Measurements from ENCODE around the gene TXNRD2.

TXNRD2 gene

DNA sequence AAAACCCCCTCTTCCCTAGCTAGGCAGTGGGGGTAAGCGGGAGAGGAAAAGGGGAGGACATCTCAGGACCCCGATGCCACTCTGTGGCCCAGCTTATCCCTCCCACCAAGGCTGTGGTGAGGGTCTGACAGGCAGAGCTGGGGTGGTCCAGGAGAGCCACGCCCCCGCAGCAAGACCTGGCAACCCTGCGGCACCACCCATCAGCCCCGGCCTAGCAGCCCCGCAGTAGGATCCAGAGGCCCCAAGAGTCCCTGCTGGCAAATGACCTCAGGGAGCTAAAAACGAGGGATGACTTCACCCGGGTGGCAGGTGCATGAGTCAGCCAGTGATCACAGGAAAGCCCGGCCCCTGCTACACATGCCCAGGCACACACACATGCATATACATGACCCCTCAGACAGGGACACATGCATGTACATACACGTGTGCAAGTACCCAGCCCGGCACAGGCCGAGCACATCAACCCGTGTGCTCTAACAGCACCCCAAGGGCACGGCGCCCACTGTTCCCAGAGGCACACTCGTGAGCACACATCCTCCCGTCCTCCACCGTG is 42.7 kb upstream of the TXNRD2 start:
- no peak for DNase-seq (ENCODE audit: low spot score)
- H3K27ac Mint-ChIP-seq: no peak overlapping the region
- no peak overlapping the region for H3K4me3 Mint-ChIP-seq
- H3K9me3 Mint-ChIP-seq: no peaks in the 10 kb centered on the region
- no peaks in the 10 kb centered on the region for H3K4me1 Mint-ChIP-seq (ENCODE audit: low read depth)
- no peaks in the 10 kb centered on the region for H3K36me3 Mint-ChIP-seq (ENCODE audit: low read depth)
- peaks cover 5% of the 10 kb centered on the region for H3K27me3 Mint-ChIP-seq (ENCODE audit: low read depth)

DNA sequence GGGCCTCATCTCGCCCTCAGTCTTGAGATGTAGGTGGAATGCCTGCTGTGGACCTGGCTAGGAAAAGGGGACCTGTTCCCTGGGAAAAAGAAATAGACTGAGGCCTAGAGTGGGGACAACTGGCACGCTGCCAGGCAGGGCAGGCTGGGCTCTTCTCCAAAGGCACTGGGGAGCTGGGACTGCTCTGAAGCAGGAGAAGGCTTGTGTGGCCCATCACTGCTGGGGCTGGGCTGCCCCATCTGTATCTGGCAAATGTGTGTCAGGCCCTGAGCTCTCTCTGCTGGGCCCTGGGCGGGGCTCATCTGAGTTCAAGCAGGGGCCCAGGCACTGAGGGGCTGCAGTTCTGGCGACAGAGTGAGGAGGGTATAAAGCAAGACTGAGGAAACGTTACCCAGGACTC is 42.1 kb upstream of the TXNRD2 start:
- H3K9me3 Mint-ChIP-seq: no peaks in the 10 kb centered on the region
- DNase-seq (ENCODE audit: low spot score): no peak
- H3K27me3 Mint-ChIP-seq (ENCODE audit: low read depth): peaks cover 5% of the 10 kb centered on the region
- H3K4me3 Mint-ChIP-seq: no peak overlapping the region
- no peaks in the 10 kb centered on the region for H3K36me3 Mint-ChIP-seq (ENCODE audit: low read depth)
- no peak overlapping the region for H3K27ac Mint-ChIP-seq
- no peaks in the 10 kb centered on the region for H3K4me1 Mint-ChIP-seq (ENCODE audit: low read depth)

DNA sequence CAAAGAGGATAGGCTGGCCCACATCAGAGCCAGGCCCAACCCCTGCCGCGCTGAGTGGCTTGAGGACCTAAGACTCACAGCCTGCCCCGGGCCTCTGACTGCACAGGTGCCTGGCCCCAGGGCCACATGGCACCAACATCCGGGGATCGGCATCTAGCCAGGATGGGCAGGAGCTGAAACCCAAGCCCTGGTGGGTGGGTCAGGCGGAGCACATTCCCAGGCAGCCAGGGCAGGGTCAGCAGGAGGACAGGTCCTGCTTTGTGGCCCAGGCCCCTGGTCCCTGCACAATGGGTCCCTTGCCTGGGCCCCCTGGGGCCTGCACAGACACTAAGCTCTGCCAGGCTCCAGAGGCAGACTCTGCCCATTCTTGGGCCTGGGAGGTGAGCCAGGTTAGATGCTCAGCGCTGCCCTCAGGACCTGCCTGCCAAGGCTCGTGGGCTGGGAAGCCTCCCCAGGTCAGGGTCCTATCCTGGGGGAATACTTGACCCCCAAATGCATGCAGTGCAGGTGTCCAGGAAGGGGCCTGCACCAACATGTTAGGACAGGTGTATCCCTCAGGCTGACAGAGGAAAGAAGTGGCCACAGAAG is 41.5 kb upstream of the TXNRD2 start:
- no peaks in the 10 kb centered on the region for H3K9me3 Mint-ChIP-seq
- H3K27ac Mint-ChIP-seq: no peak overlapping the region
- no peak for DNase-seq (ENCODE audit: low spot score)
- H3K36me3 Mint-ChIP-seq (ENCODE audit: low read depth): no peaks in the 10 kb centered on the region
- H3K4me1 Mint-ChIP-seq (ENCODE audit: low read depth): no peaks in the 10 kb centered on the region
- H3K4me3 Mint-ChIP-seq: no peak overlapping the region
- H3K27me3 Mint-ChIP-seq (ENCODE audit: low read depth): peaks cover 5% of the 10 kb centered on the region

DNA sequence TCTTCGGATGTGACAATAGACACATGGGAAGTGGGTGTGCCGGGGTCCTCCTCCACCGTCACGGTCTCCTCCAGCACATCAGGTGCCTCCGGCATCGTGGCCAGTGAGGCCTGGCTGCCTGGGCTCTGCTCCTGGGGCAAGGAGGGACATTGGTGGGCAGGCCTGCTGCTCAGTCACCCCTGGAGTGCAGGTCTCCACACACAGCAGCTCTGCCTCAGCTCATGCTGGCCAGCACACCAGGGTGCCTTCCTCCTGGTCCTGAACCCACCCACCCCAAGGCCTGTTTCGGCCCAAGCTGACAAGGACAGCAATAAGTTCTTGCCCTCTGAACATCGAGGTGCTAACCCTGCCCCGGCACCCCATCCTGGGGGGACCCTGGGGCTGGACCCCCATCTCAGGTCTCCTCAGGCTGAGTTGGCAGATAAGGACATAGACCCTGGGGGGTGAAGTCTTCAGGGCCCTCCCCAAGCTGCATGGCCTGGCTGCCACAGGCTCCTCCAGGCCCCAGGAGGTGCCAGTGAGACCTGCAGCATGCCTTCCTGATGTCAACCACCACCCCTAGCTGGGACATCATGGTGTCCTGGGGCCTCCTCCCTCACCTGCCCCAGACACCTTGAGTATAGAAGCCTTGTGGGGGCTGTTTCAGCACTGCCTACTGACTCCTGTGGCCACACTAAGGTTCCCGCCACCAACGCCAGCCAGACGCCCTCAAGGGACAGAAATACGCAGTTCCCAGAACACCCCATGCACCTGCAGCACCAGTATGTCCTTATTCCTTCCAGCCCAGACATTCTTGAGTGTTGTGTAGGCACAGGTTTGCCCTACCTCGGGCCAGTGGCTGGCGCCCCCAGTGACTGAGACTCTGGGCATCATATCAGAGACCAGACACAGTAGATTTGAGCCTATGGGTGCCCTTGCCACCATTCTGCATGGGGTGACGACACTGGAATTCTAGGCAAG is 40.6 kb upstream of the TXNRD2 start:
- H3K9me3 Mint-ChIP-seq: no peaks in the 10 kb centered on the region
- no peaks in the 10 kb centered on the region for H3K36me3 Mint-ChIP-seq (ENCODE audit: low read depth)
- no peak for DNase-seq (ENCODE audit: low spot score)
- H3K4me1 Mint-ChIP-seq (ENCODE audit: low read depth): no peaks in the 10 kb centered on the region
- peaks cover 3% of the 10 kb centered on the region for H3K27me3 Mint-ChIP-seq (ENCODE audit: low read depth)
- no peak overlapping the region for H3K27ac Mint-ChIP-seq
- no peak overlapping the region for H3K4me3 Mint-ChIP-seq

DNA sequence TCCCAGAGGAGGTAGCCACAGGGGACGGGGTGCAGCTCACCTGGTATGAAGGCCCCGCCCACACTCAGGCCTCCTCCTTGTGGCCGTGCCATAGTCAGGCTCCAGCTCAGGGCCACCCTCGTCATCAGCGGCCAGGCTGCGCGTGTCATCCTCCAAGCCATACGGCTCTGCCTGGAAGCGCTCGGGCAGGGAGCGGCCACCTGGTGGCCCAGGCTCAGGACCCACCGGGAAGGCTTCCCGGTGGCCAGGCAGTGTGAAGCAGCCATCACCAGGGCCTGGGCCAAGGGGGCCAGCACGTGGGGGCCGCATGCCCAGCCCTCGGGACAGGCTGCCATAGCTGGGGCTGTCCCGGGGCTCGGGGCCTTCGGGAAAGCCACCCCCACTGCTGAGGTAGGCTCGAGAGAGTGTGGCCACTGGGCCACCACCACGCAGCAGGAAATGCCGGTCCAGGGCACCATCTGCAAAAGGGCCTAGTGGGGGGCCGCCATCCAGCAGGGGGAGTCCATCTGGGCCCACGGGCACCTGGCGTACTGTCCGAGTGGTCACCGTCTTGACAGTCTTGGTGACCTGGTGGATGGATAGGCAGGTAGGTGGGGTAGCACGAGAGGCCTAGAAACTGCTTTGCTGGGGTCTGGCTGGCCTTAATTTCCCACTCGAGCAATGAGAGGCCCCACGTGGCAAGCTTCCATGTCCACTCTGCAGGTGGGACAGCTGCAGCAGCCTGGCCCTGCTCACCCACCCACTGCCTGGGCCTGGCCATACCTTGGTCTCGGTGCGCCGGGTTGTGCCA is 39.7 kb upstream of the TXNRD2 start:
- Mint-ChIP-seq H3K4me1 (ENCODE audit: low read depth) (no peaks in the 10 kb centered on the region), H3K36me3 (ENCODE audit: low read depth) (no peaks in the 10 kb centered on the region)

DNA sequence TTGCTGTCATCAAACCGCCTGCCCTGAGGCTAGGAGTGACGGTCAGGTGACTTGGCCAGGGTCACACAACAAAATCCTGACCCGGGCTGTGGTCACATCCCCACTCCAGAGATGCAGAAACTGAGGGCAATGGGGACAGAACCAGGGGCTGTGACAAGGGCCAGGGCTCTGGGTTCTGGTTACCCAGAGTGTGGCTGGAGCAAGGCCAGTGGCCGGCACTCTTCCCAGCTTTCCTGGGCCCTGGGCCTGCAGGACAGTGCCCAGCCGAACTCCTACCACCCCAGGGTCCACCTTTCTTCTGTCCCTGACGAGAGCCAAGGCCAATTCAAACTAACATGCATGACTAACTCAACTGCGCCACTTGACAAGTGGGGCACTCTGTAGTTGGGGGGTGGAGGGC is 39.1 kb upstream of the TXNRD2 start:
- Mint-ChIP-seq H3K27me3 (ENCODE audit: low read depth) (no peaks in the 10 kb centered on the region), H3K4me3 (no peak overlapping the region), H3K27ac (no peak overlapping the region), H3K4me1 (ENCODE audit: low read depth) (no peaks in the 10 kb centered on the region), H3K36me3 (ENCODE audit: low read depth) (no peaks in the 10 kb centered on the region), H3K9me3 (no peaks in the 10 kb centered on the region)
- no peak for DNase-seq (ENCODE audit: low spot score)

More for the DNA sequence above, 39.7 kb upstream of the TXNRD2 start:
- no peak overlapping the region for H3K4me3 Mint-ChIP-seq
- H3K27ac Mint-ChIP-seq: no peak overlapping the region
- H3K9me3 Mint-ChIP-seq: no peaks in the 10 kb centered on the region
- DNase-seq (ENCODE audit: low spot score): no peak
- H3K27me3 Mint-ChIP-seq (ENCODE audit: low read depth): peaks cover 2% of the 10 kb centered on the region

DNA sequence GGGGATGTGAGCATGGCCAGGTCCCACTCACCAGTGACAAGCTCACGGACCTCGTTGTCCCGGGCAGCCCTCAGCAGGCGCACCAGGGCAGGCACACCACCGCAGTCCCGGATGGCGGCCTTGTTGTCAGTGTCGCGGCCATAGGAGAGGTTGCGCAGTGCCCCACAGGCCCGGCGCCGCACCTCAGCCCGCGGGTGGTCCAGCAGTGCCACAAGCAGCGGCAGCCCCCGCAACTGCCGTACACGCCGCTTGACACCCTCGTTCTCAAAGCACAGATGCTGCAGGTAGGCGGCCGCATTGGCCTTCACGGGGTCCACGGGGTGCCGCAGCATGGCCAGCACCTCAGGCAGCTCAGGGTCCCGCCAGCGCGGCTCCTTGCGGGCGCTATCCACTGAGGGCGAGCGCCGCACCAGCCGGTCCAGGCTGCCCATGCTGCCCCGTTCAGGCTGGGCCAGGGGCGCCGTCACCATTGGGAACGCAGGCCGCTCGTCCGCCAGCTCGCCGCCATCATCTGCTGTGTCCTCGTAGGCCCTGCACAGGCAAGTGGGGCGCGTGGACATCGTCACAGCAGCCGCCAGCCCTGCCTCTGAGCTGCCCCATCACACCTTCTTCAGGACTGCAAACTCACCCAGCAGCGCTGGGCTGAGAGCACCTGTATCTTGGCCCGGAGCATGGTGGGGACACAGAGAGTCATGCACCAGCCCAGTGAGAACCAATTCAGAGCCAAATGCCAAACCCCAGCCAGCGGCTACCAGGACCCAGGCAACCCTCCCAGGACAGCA is 38.3 kb upstream of the TXNRD2 start:
- Mint-ChIP-seq H3K27ac (no peak overlapping the region), H3K4me3 (no peak overlapping the region), H3K9me3 (no peaks in the 10 kb centered on the region)

DNA sequence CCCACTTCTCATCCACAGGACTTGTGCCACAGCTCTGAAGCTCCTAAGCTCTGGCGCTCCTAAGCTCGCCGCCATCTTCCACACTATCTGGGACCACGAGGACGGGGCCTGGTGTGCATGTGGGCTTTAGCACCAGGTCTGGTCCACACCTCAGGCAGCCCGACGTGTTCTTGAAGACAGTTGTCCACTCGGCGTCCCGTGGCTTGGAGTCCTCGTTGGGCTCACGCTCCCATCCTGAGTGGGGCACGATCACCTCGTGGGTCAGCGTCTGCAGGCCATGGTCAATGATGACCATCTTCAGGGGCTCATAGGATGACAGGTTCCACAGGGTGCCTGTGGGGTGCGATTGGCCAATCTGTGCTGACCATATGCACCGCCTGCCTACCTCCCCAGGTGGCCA is 37.1 kb upstream of the TXNRD2 start:
- no peaks in the 10 kb centered on the region for H3K27me3 Mint-ChIP-seq (ENCODE audit: low read depth)
- H3K36me3 Mint-ChIP-seq (ENCODE audit: low read depth): no peaks in the 10 kb centered on the region
- H3K27ac Mint-ChIP-seq: no peak overlapping the region
- no peak overlapping the region for H3K4me3 Mint-ChIP-seq
- H3K9me3 Mint-ChIP-seq: no peaks in the 10 kb centered on the region
- peaks cover 6% of the 10 kb centered on the region for H3K4me1 Mint-ChIP-seq (ENCODE audit: low read depth)
- no peak for DNase-seq (ENCODE audit: low spot score)

More for the DNA sequence above, 38.3 kb upstream of the TXNRD2 start:
- H3K4me1 Mint-ChIP-seq (ENCODE audit: low read depth): peaks cover 5% of the 10 kb centered on the region
- DNase-seq (ENCODE audit: low spot score): no peak
- no peaks in the 10 kb centered on the region for H3K27me3 Mint-ChIP-seq (ENCODE audit: low read depth)
- H3K36me3 Mint-ChIP-seq (ENCODE audit: low read depth): no peaks in the 10 kb centered on the region

DNA sequence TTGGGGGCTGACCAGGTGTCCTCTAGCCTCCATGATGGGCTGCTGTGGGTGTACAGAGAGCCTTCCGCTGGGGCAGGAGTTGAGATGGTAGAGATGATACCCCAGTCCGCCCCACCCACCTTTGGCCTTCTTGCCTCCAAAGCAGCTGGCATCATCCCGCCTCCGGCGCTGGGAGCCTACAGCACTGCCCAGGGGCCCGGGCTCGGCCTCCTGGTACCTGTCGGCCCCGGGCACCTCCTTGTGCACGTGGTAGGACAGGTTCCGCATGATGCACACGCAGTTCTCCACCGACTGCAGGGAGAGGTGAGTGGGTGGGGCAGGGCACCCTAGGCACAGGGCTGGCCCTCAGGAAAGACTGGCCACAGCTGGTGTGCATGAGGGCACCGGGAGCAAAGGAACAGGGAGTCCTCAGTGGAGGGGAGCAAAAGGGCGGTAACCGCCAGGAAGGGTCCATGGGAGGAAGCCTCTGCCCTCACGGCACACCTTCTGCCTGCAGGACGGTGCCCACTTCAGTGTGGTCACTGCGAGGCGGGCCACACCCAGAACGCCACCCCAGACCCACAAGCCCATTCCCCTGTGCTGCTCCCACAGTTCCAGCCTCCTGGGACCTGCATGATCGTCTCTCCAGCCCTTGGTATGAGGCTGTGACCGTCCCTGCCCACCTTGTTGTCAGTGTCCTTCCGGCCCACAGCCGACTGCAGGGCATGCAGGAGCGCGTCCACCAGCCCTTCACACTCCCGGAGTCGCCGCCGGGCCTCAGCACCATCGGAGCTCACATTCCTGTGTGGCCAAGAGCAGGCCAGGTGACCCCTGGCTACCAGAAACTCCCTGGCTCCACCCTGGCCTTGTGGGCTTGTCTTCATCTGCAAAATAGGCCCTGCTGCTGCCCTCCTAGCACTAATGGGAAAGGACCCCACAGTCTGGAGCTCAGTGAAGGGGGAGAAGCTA is 36.0 kb upstream of the TXNRD2 start:
- Mint-ChIP-seq H3K9me3 (no peaks in the 10 kb centered on the region), H3K36me3 (ENCODE audit: low read depth) (no peaks in the 10 kb centered on the region), H3K4me1 (ENCODE audit: low read depth) (peaks cover 6% of the 10 kb centered on the region), H3K27me3 (ENCODE audit: low read depth) (no peaks in the 10 kb centered on the region), H3K27ac (no peak overlapping the region), H3K4me3 (no peak overlapping the region)
- no peak for DNase-seq (ENCODE audit: low spot score)

DNA sequence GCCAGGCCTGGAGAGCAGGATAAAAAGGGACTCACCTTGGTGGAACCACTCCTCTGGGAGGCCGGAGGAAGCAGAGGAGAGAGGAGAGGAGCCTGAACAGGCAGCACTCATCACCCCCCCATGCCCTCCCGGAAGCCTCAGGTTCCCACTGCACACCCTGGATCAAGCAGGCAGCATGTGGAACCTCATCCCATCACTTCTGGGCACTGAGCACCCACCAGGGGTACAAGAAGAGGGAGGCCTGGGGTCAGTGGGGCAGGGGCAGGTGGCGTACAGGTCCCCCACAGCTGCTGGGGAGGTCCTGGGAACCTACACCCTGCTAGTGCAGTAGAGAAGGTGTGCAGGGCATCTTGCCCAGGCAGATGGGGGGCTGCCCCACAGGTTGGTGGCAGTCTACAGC is 35.1 kb upstream of the TXNRD2 start:
- Mint-ChIP-seq H3K4me3 (no peak overlapping the region), H3K27ac (no peak overlapping the region), H3K27me3 (ENCODE audit: low read depth) (no peaks in the 10 kb centered on the region), H3K36me3 (ENCODE audit: low read depth) (no peaks in the 10 kb centered on the region), H3K9me3 (no peaks in the 10 kb centered on the region), H3K4me1 (ENCODE audit: low read depth) (peaks cover 6% of the 10 kb centered on the region)
- no peak for DNase-seq (ENCODE audit: low spot score)

DNA sequence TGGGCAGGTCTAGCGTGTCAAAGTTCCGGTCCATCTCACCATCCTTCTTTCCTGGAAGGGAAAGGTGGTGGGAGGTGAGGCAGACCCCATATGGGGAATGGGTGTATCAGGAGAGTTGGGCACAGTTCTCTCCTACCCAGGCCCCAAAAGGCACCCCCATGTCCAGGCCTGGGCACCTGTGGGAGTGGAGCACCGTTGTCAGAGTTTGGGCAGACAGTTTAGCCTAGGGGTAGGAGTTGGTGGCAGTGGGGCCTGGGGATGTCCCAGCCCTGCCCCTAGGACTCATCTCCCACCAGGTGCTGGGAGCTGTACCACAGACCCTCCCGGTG is 34.1 kb upstream of the TXNRD2 start:
- Mint-ChIP-seq H3K4me1 (ENCODE audit: low read depth) (peaks cover 6% of the 10 kb centered on the region), H3K36me3 (ENCODE audit: low read depth) (no peaks in the 10 kb centered on the region), H3K27me3 (ENCODE audit: low read depth) (no peaks in the 10 kb centered on the region), H3K4me3 (no peak overlapping the region), H3K9me3 (no peaks in the 10 kb centered on the region), H3K27ac (no peak overlapping the region)
- no peak for DNase-seq (ENCODE audit: low spot score)

DNA sequence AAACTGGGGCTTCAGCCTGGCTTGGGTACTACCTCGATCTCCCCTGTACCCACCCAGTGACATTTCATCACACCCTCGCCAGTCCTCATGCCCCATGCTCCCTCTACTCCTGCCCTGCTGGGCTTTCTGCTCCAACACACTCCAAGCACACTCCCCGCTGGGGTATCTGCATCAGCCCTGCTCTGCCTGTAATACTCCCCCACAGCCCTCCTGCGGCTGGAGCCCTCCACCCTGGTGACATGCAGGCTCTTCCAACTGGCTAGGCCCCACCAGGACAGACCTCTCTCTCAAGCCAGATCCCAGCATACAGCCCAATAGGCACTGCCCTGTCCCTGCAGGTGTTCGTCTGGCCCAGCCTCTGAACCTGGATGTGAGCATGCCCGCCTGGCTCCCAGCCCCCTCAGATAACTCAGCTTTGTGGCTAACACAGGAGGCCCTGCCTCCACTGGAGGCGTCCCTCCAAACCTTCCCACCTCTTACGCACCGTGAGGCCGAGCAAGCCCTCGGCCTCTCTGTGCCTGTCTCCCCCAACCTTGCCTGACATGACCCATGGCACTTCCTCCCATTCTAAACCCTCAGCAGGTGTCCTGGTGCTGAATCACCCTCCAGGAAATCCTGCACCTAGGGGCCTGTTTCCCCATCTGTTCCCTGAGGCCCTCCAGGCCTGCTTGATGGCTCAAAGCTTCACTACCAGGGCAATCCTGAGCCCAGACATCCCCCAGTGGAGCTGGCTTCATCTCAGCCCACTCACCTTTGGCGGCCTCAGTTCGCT is 33.5 kb upstream of the TXNRD2 start:
- no peaks in the 10 kb centered on the region for H3K27me3 Mint-ChIP-seq (ENCODE audit: low read depth)

More for the DNA sequence above, 33.5 kb upstream of the TXNRD2 start:
- H3K27ac Mint-ChIP-seq: no peak overlapping the region
- H3K4me3 Mint-ChIP-seq: no peak overlapping the region
- no peaks in the 10 kb centered on the region for H3K9me3 Mint-ChIP-seq
- DNase-seq (ENCODE audit: low spot score): no peak
- no peaks in the 10 kb centered on the region for H3K36me3 Mint-ChIP-seq (ENCODE audit: low read depth)
- H3K4me1 Mint-ChIP-seq (ENCODE audit: low read depth): peaks cover 7% of the 10 kb centered on the region
